Ovary (tissue), 3 donors: ENCODE data around the gene SFTPD.

Experiments
- CTCF ChIP-seq, 3 donors: fragments of 450-650 bp in 2 of 3; fragments of 200-600 bp in 1 of 3; IDR thresholded peaks; one replicate each; pipeline versions ENCODE4 v1.5.1 to v1.8.0; 2016 to 2022; ENCODE audit warnings: antibody characterized with exemption in 3 of 3, mild to moderate bottlenecking in 1 of 3
- EP300 ChIP-seq: sonication (generic); formaldehyde crosslinking; IDR thresholded peaks from one replicate; pipeline ENCODE4 v1.6.1; 2017; ENCODE audit warnings: antibody characterized with exemption
- donor health status: DM: no; HTN: no; CAD: no.

- TF ChIP-seq EP300 (no peak), CTCF (IDR thresholded peaks at IDR 0.05) (no peak)
Observed at GRCh38 chr10:79898597-79899325, 50.1 kb downstream of the SFTPD start.
